ENCODE results near the gene IRF4.

The IRF4 gene

DNA sequence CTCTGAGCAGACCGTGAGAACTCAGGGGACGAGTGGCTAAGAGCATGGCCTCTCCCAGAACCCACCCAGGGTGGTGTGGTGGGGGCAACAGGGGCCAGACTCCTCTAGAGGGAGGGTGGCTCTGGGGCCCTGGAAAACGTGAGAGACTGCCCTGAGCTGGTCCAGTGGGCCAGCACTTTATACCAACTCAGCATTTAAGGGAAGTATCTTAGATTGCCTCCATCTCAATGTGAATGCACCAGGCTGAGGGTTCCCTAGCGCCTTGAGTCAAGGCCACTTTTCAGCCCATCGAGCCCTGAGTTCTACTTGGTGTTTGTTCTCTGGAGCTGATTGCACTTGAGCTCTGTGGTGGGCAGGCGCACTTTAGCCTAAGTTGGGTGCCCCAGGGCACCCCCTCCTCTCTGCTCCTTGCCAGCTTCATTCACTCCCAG is 42.0 kb upstream of the IRF4 start:
- in situ Hi-C loops (cut with MboI; ENCODE audit: low pct_unique_long_range_greater_than_20kb, low sequenced_read_pairs, unreplicated experiment) = no loop called here
- no peak for DNase-seq (ENCODE audit: low spot score)
- TF ChIP-seq CTCF (IDR thresholded peaks at IDR 0.05; ENCODE audit: extremely low read depth, insufficient read depth, missing control alignments) = no peak

DNA sequence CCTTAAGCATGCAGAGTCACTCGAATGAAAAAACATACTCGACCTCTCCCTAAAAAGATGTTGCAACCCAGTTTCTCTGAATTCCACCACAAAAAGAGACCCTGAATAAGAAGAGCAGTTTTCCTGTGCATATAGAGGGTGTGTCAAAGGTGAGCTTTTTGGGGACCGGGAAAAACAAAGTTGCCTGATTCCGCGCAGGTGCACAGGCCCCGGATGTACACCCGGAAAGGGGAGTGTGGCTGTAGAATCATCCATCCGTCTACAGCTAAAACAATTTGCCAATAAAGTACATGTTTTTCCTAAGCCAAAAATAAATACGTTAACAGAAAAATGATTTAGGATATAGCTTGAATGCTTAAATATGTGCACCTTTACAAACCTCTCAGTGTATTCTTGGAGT is 41.2 kb upstream of the IRF4 start:
- in situ Hi-C loops (cut with MboI; ENCODE audit: low pct_unique_long_range_greater_than_20kb, low sequenced_read_pairs, unreplicated experiment) = no loop called here
- no peak for TF ChIP-seq CTCF (IDR thresholded peaks at IDR 0.05; ENCODE audit: extremely low read depth, insufficient read depth, missing control alignments)
- no peak for DNase-seq (ENCODE audit: low spot score)

DNA sequence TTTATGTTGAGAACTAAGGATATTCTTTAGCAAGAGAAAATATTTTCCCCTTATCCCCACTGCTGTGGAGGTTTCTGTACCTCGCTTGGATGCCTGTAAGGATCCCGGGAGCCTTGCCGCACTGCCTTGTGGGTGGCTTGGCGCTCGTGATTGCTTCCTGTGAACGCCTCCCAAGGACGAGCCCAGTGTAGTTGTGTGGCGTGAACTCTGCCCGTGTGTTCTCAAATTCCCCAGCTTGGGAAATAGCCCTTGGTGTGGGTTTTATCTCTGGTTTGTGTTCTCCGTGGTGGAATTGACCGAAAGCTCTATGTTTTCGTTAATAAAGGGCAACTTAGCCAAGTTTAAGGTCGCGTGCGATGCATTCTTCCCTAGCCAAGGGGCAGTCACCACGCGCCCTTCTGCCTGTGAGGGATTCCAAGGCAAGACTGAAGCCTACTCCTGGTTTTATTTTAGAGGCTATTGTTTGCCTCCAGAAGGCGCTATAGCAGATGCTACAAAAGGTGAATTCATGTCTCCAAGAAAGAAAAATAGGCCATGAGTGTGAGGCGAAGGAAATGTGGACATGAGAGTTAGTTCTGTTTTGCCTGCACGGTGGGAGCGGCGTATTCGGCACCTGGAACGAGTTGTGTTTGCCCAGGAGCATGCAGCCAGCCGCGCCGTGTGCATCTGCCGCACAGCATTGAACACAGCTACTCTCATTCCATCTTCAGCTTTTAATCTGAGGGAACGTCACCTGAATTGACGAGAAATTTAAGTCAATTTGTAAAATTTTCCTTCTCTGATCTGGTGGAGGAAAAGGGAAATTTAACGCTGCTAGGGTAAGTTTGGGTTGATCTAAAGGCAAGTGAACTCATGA is 40.3 kb upstream of the IRF4 start:
- TF ChIP-seq CTCF (IDR thresholded peaks at IDR 0.05; ENCODE audit: extremely low read depth, insufficient read depth, missing control alignments) = no peak
- in situ Hi-C loops (cut with MboI; ENCODE audit: low pct_unique_long_range_greater_than_20kb, low sequenced_read_pairs, unreplicated experiment) = no loop called here
- DNase-seq (ENCODE audit: low spot score) = no peak

- DNase-seq (ENCODE audit: low spot score) = no peak
- TF ChIP-seq CTCF (IDR thresholded peaks at IDR 0.05; ENCODE audit: extremely low read depth, insufficient read depth, missing control alignments) = no peak
- in situ Hi-C loops (cut with MboI; ENCODE audit: low pct_unique_long_range_greater_than_20kb, low sequenced_read_pairs, unreplicated experiment) = no loop called here
Measured at GRCh38 chr6:351867-352289, 39.7 kb upstream of the IRF4 start.

DNA sequence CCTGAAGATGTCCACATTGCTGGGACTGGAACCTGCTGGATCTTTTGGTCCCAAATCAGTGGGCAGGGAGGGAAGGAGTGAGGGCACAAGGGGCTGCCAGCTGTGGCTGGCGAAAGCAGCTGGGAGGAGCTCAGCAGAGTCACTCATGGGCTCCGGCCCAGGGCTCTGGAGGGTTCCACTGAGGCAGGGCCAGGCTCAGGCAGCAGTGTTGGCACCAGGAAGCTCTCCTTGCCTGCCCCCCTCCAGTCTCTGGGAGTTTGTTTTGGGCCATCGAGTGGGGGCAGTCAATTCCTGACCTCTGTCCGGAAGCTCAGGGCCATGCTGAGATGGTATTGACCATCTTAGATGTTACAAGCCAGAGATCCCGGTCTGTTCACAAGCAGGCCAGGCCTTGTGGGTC is 39.1 kb upstream of the IRF4 start:
- no peak for DNase-seq (ENCODE audit: low spot score)
- in situ Hi-C loops (cut with MboI; ENCODE audit: low pct_unique_long_range_greater_than_20kb, low sequenced_read_pairs, unreplicated experiment) = no loop called here
- no peak for TF ChIP-seq CTCF (IDR thresholded peaks at IDR 0.05; ENCODE audit: extremely low read depth, insufficient read depth, missing control alignments)

- in situ Hi-C loops (cut with MboI; ENCODE audit: low pct_unique_long_range_greater_than_20kb, low sequenced_read_pairs, unreplicated experiment) = no loop called here
- no peak for DNase-seq (ENCODE audit: low spot score)
- no peak for TF ChIP-seq CTCF (IDR thresholded peaks at IDR 0.05; ENCODE audit: extremely low read depth, insufficient read depth, missing control alignments)
Measured at GRCh38 chr6:352896-353470, 38.6 kb upstream of the IRF4 start.

Data from GM13977 (cell line).